Fibroblast of lung (primary cell): ENCODE data around the gene RHOT1.

Source experiments
- EZH2 ChIP-seq: IDR thresholded peaks from 2 replicates; pipeline ENCODE4 v1.5.1; 2012; ENCODE audit warnings: low read length, control low read depth, mild to moderate bottlenecking; ENCODE audit errors: missing control alignments
- TF ChIP-seq, protein P1 (sequence below), 2 donors: IDR thresholded peaks in 1 of 2; conservative IDR thresholded peaks in 1 of 2; 1 replicate in 1 of 2; 2 replicates in 1 of 2; pipeline ENCODE4 v1.5.1; 2011 to 2012; ENCODE audit warnings: low read length in 2 of 2, control low read depth in 1 of 2, inconsistent platforms in 1 of 2, low read depth in 1 of 2, mild to moderate bottlenecking in 1 of 2

DNA sequence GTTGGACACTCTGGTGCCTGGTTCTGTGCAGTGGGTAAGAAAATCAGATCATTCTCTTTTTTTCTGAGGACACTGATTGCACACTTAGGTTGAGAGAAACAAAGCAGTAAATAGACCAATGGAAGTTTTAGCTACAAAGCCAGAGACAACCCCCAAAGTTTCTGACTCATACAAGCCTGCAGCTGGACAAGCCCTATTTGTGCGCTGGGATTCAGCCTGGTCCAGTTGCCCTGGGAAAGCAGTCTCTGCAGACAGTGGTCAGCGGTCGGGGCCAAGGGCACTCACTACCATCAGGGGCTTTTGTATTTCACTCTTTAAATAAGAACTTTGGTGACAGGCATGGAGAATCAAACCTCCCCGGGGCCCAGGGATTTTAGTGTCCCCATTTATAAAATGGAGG, 117.3 kb downstream of the RHOT1 start:
- TF ChIP-seq, protein P1, sequence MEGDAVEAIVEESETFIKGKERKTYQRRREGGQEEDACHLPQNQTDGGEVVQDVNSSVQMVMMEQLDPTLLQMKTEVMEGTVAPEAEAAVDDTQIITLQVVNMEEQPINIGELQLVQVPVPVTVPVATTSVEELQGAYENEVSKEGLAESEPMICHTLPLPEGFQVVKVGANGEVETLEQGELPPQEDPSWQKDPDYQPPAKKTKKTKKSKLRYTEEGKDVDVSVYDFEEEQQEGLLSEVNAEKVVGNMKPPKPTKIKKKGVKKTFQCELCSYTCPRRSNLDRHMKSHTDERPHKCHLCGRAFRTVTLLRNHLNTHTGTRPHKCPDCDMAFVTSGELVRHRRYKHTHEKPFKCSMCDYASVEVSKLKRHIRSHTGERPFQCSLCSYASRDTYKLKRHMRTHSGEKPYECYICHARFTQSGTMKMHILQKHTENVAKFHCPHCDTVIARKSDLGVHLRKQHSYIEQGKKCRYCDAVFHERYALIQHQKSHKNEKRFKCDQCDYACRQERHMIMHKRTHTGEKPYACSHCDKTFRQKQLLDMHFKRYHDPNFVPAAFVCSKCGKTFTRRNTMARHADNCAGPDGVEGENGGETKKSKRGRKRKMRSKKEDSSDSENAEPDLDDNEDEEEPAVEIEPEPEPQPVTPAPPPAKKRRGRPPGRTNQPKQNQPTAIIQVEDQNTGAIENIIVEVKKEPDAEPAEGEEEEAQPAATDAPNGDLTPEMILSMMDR (conservative IDR thresholded peaks at IDR 0.05 in 1 of 2, IDR thresholded peaks at IDR 0.05 in 1 of 2; ENCODE audit: low read depth in 1 of 2, low read length in 2 of 2), result no peak
- TF ChIP-seq EZH2, result no peak
